Adrenal gland (tissue), 5 donors: ENCODE data around the gene ARFGEF3.

ENCODE experiments used
- POLR2A ChIP-seq, 2 donors: fragments of 450-650 bp; IDR thresholded peaks; one replicate each; pipeline ENCODE4 v1.6.1; 2017; ENCODE audit warnings: antibody characterized with exemption in 2 of 2, mild to moderate bottlenecking in 2 of 2, moderate library complexity in 1 of 2
- TF ChIP-seq, protein P1 (sequence below), 6 experiments: fragments of 450-650 bp in 4 of 6; fragments of 200-600 bp in 2 of 6; sonication (generic) in 1 of 6; IDR thresholded peaks; 1 replicate in 5 of 6; 2 replicates in 1 of 6; pipeline versions ENCODE4 v1.5.1 to v1.8.0; 2016 to 2021; ENCODE audit warnings: antibody characterized with exemption in 6 of 6, mild to moderate bottlenecking in 2 of 6, moderate library complexity in 1 of 6
- donor health status: DM: no; HTN: no; CAD: no.

GRCh38 chr6:138187156-138187555 is 25.4 kb downstream of the ARFGEF3 start:
- TF ChIP-seq, protein P1, sequence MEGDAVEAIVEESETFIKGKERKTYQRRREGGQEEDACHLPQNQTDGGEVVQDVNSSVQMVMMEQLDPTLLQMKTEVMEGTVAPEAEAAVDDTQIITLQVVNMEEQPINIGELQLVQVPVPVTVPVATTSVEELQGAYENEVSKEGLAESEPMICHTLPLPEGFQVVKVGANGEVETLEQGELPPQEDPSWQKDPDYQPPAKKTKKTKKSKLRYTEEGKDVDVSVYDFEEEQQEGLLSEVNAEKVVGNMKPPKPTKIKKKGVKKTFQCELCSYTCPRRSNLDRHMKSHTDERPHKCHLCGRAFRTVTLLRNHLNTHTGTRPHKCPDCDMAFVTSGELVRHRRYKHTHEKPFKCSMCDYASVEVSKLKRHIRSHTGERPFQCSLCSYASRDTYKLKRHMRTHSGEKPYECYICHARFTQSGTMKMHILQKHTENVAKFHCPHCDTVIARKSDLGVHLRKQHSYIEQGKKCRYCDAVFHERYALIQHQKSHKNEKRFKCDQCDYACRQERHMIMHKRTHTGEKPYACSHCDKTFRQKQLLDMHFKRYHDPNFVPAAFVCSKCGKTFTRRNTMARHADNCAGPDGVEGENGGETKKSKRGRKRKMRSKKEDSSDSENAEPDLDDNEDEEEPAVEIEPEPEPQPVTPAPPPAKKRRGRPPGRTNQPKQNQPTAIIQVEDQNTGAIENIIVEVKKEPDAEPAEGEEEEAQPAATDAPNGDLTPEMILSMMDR (IDR thresholded peaks at IDR 0.05) = no peak
- TF ChIP-seq POLR2A (IDR thresholded peaks at IDR 0.05) = no peak
